Keratinocyte (primary cell): ENCODE data around the gene KCNH1. TPM values are rescaled to one million over a fixed set of nuclear protein-coding genes. Genes with fewer than 3 reads are reported as not detected.

Experiments used
- DNase-seq: peaks from one replicate; pipeline ENCODE4 v3.0.0-alpha.2; 2011; ENCODE audit warnings: low read depth, missing footprints, low spot score
- FAIRE-seq: peaks from 2 replicates; lab custom pipeline; 2011; peaks lifted over from hg19 to GRCh38; lab: Jason Lieb, UNC
- H2AFZ ChIP-seq: 2 replicates; pipeline ENCODE4 v1.6.0; 2012; ENCODE audit warnings: low read length, control low read depth, inconsistent platforms; ENCODE audit not compliant: control insufficient read depth
- H3K27ac ChIP-seq: 2 replicates; pipeline ENCODE4 v1.5.1; 2011; ENCODE audit warnings: low read length; ENCODE audit not compliant: control insufficient read depth, insufficient read depth
- H3K27me3 ChIP-seq: 3 replicates; pipeline ENCODE4 v1.6.0; 2011; ENCODE audit warnings: low read length; ENCODE audit not compliant: control insufficient read depth, insufficient read depth; ENCODE audit errors: extremely low read depth
- H3K36me3 ChIP-seq, 2 experiments: 2 replicates in 1 of 2; 3 replicates in 1 of 2; pipeline ENCODE4 v1.5.1; 2011; ENCODE audit warnings: low read length in 2 of 2, mild to moderate bottlenecking in 1 of 2; ENCODE audit not compliant: control insufficient read depth in 2 of 2, insufficient read depth in 2 of 2; ENCODE audit errors: extremely low read depth in 1 of 2
- H3K4me1 ChIP-seq: 3 replicates; pipeline ENCODE4 v1.5.1; 2011; ENCODE audit warnings: low read length; ENCODE audit not compliant: control insufficient read depth, insufficient read depth; ENCODE audit errors: extremely low read depth
- H3K4me2 ChIP-seq: 3 replicates; pipeline ENCODE4 v1.6.0; 2011; ENCODE audit warnings: low read depth, low read length; ENCODE audit not compliant: control insufficient read depth, insufficient read depth; ENCODE audit errors: extremely low read depth
- H3K4me3 ChIP-seq, 3 experiments: fragments of 200-600 bp in 1 of 3; sonication (generic) in 1 of 3; 2 replicates in 2 of 3; 3 replicates in 1 of 3; pipeline ENCODE4 v1.5.1; 2011 to 2016; ENCODE audit warnings: low read length in 3 of 3, mild to moderate bottlenecking in 3 of 3, control low read depth in 2 of 3, inconsistent platforms in 1 of 3, low read depth in 1 of 3, mixed read lengths in 1 of 3, mixed run types in 1 of 3, moderate library complexity in 1 of 3; ENCODE audit not compliant: control insufficient read depth in 2 of 3, insufficient read depth in 2 of 3; ENCODE audit errors: extremely low read depth in 1 of 3
- H3K79me2 ChIP-seq: 2 replicates; pipeline ENCODE4 v1.6.0; 2012; ENCODE audit warnings: low read length; ENCODE audit not compliant: control insufficient read depth, insufficient read depth
- H3K9ac ChIP-seq: 3 replicates; pipeline ENCODE4 v1.6.0; 2011; ENCODE audit warnings: low read length; ENCODE audit not compliant: control insufficient read depth, insufficient read depth; ENCODE audit errors: extremely low read depth
- H3K9me1 ChIP-seq: 3 replicates; pipeline ENCODE4 v1.6.0; 2011; ENCODE audit warnings: low read length; ENCODE audit not compliant: control insufficient read depth, insufficient read depth; ENCODE audit errors: extremely low read depth
- H3K9me3 ChIP-seq: 2 replicates; pipeline ENCODE4 v1.5.1; 2012; ENCODE audit warnings: low read depth, low read length; ENCODE audit not compliant: control insufficient read depth
- H4K20me1 ChIP-seq: 3 replicates; pipeline ENCODE4 v1.6.0; 2011; ENCODE audit warnings: low read length; ENCODE audit not compliant: control insufficient read depth, insufficient read depth; ENCODE audit errors: extremely low read depth
- CTCF ChIP-seq, 3 experiments: IDR thresholded peaks in 1 of 3; conservative IDR thresholded peaks in 1 of 3; optimal IDR thresholded peaks in 1 of 3; 2 replicates in 2 of 3; 3 replicates in 1 of 3; pipeline versions ENCODE3 to v1.5.1; 2011; ENCODE audit warnings: low read length in 3 of 3, mild to moderate bottlenecking in 3 of 3, moderate library complexity in 2 of 3, control low read depth in 1 of 3, inconsistent platforms in 1 of 3; ENCODE audit not compliant: insufficient read depth in 2 of 3; ENCODE audit errors: extremely low read depth in 1 of 3
- EZH2 ChIP-seq: IDR thresholded peaks from one replicate; pipeline ENCODE4 v1.6.1; 2012; ENCODE audit warnings: inconsistent platforms, mild to moderate bottlenecking, low read length, moderate library complexity
- dilution Hi-C: fragments of 300-500 bp; cut with MboI; formaldehyde crosslinking; loops from one replicate; pipeline ENCODE4 v1.7.0; 2020; ENCODE audit warnings: low sequenced_read_pairs; ENCODE audit not compliant: extremely low pct_ligation_motif_present
- polyA plus RNA-seq, 5 experiments: library from polyadenylated mRNA; depleted of rRNA in 3 of 5; stranded (reverse) in 3 of 5; stranded (forward) in 1 of 5; unstranded in 1 of 5; fragments of >200 nt; gene quantifications; 1 replicate in 1 of 5; 2 replicates in 3 of 5; 3 replicates in 1 of 5; pipeline versions ENCODE4 v1.2.1 to v1.2.3, GENCODE V29; 2011 to 2012; ENCODE audit warnings: missing spikeins in 2 of 5, low read depth in 1 of 5, low replicate concordance in 1 of 5

KCNH1 gene
- polyA plus RNA-seq, 1 donor (not counting 4 experiments of a cell fraction or from before 2014, with no cell fraction given) = not detected

- Histone ChIP-seq H3K4me3 (no peak overlapping the region), H3K9me1 (no peaks in the 10 kb centered on the region), H3K4me2 (no peak overlapping the region), H3K79me2 (no peaks in the 10 kb centered on the region), H3K9me3 (no peaks in the 10 kb centered on the region), H3K36me3 (no peaks in the 10 kb centered on the region), H2AFZ (no peak overlapping the region), H3K9ac (no peak overlapping the region), H3K27me3 (peaks cover 3% of the 10 kb centered on the region), H4K20me1 (no peaks in the 10 kb centered on the region), H3K4me1 (no peaks in the 10 kb centered on the region), H3K27ac (no peak overlapping the region)
- no peak for TF ChIP-seq EZH2
- no peak for TF ChIP-seq CTCF (optimal IDR thresholded peaks at IDR 0.05 in 1 of 3, IDR thresholded peaks at IDR 0.05 in 1 of 3, conservative IDR thresholded peaks at IDR 0.05 in 1 of 3; ENCODE audit: extremely low read depth in 1 of 3, insufficient read depth in 2 of 3, low read length in 3 of 3)
- FAIRE-seq (no peak), DNase-seq (no peak)
- dilution Hi-C loops = no loop called here
Measured at GRCh38 chr1:211101481-211101880, 32.5 kb downstream of the KCNH1 start.

GRCh38 chr1:211099393-211099792 lies 34.6 kb downstream of the KCNH1 start:
- no peak overlapping the region for H3K4me3 ChIP-seq
- H3K79me2 ChIP-seq = no peaks in the 10 kb centered on the region
- no peaks in the 10 kb centered on the region for H3K36me3 ChIP-seq
- H3K4me1 ChIP-seq = no peaks in the 10 kb centered on the region
- no peak overlapping the region for H2AFZ ChIP-seq
- no peak overlapping the region for H3K27ac ChIP-seq
- dilution Hi-C loops = no loop called here
- H3K9ac ChIP-seq = no peak overlapping the region
- peaks cover 3% of the 10 kb centered on the region for H3K27me3 ChIP-seq
- no peaks in the 10 kb centered on the region for H3K9me3 ChIP-seq
- no peak overlapping the region for H3K4me2 ChIP-seq
- FAIRE-seq = no peak
- DNase-seq = no peak
- TF ChIP-seq EZH2 (no peak), CTCF (optimal IDR thresholded peaks at IDR 0.05 in 1 of 3, IDR thresholded peaks at IDR 0.05 in 1 of 3, conservative IDR thresholded peaks at IDR 0.05 in 1 of 3; ENCODE audit: extremely low read depth in 1 of 3, insufficient read depth in 2 of 3, low read length in 3 of 3) (no peak)
- no peaks in the 10 kb centered on the region for H3K9me1 ChIP-seq
- H4K20me1 ChIP-seq = no peaks in the 10 kb centered on the region
